ENCODE measurements around the gene FZD4.
A peak's percentile ranks its signal among the peaks of the same experiment; 100 is the strongest.
"Not testable (repeated sequence)": the region's sequence is repeated elsewhere in the genome, so short reads cannot be mapped to it uniquely, and the experiment has no call there.

Gene FZD4

DNA sequence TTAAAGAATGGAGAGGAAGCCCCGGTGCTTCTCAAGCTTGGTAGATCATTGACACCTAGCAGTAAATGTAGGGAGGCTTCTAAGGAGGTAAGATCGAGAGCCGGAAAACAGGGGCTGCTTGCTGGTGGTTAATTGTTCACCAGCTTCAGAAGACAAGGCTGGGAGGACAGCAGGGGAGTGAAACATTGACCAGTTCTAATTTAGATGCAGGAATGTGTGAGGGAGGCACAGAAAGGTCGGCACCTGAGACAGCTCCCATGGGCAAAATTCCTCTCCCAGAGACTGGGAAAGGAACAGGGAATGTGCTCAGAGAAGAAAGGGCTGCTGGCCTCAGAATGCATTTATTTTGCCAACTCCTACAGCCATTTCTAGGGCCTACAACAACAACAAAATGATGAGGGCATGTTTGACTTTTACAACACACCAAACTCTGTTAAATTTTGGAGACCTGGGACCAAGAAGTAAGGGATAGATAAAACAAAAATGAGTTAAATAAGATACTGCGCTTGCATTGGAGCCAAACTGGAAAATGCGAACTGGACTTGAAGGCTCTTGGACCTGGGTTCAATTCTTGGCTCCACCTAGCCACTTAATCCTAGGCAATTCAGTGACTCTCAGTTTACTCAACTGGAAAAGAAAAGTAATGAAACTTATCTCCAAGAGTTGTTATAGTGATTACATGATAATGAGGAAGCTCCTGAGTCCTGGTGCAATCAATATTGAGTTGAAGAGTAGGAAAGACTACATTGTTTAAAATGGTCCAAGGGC, 31.0 kb downstream of the FZD4 start:
- Histone ChIP-seq H3K36me3 (replicated peaks) (no peaks in the 10 kb centered on the region), H3K4me1 (no peaks in the 10 kb centered on the region), H3K27me3 (ENCODE audit: low read depth) (peaks cover 2% of the 10 kb centered on the region; the same call in 1 of the 2 replicates), H3K9me3 (no peaks in the 10 kb centered on the region), H3K4me3 (no peak overlapping the region)
- in situ Hi-C loops (cut with MboI; ENCODE audit: low sequenced_read_pairs): no loop called here
- DNase-seq (ENCODE audit: low spot score in 2 of 2): no peak

DNA sequence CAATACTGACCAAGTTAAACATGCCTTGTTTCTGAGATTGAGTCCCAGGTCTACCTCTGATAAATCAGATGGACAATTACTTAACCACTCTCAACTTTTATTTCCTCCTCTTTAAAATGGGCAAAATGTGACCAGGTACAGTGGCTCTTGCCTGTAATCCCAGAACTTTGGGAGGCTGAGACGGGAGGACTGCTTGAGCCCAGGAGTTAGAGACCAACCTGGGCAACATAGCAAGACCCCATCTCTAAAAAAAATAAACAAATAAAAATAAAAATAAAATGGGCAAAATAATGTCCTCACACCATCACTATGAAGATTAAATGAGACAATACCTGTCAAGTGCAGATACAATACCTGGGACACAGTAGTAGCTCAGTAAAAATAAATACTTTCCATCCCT, 33.0 kb downstream of the FZD4 start:
- Histone ChIP-seq H3K9me3 (no peaks in the 10 kb centered on the region), H3K4me3 (no peak overlapping the region), H3K36me3 (replicated peaks) (no peaks in the 10 kb centered on the region), H3K4me1 (no peaks in the 10 kb centered on the region), H3K27me3 (ENCODE audit: low read depth) (peaks cover 2% of the 10 kb centered on the region; the same call in 1 of the 2 replicates)
- DNase-seq (ENCODE audit: low spot score in 2 of 2): no peak
- in situ Hi-C loops (cut with MboI; ENCODE audit: low sequenced_read_pairs): no loop called here

- Histone ChIP-seq H3K27me3 (ENCODE audit: low read depth) (peaks cover 2% of the 10 kb centered on the region; the same call in 1 of the 2 replicates), H3K36me3 (replicated peaks) (no peaks in the 10 kb centered on the region), H3K4me1 (no peaks in the 10 kb centered on the region), H3K4me3 (no peak overlapping the region), H3K9me3 (no peaks in the 10 kb centered on the region)
- peak in 1 of 2 experiments; percentile 53 for DNase-seq (ENCODE audit: low spot score in 2 of 2)
- in situ Hi-C loops (cut with MboI; ENCODE audit: low sequenced_read_pairs): no loop called here
Measured at GRCh38 chr11:86919557-86920210, 35.5 kb downstream of the FZD4 start.

GRCh38 chr11:86918973-86919372, 36.2 kb downstream of the FZD4 start:
- Histone ChIP-seq H3K4me1 (no peaks in the 10 kb centered on the region), H3K27me3 (ENCODE audit: low read depth) (peaks cover 2% of the 10 kb centered on the region; the same call in 1 of the 2 replicates), H3K4me3 (no peak overlapping the region), H3K36me3 (replicated peaks) (no peaks in the 10 kb centered on the region), H3K9me3 (no peaks in the 10 kb centered on the region)
- in situ Hi-C loops (cut with MboI; ENCODE audit: low sequenced_read_pairs): no loop called here
- DNase-seq (ENCODE audit: low spot score in 2 of 2): no peak

GRCh38 chr11:86918496-86918895, 36.7 kb downstream of the FZD4 start:
- H3K4me3 ChIP-seq: no peak overlapping the region
- H3K36me3 ChIP-seq (replicated peaks): no peaks in the 10 kb centered on the region
- H3K9me3 ChIP-seq: no peaks in the 10 kb centered on the region
- no peak for DNase-seq (ENCODE audit: low spot score in 2 of 2)
- peaks cover 2% of the 10 kb centered on the region; the same call in 1 of the 2 replicates for H3K27me3 ChIP-seq (ENCODE audit: low read depth)
- no peaks in the 10 kb centered on the region for H3K4me1 ChIP-seq
- in situ Hi-C loops (cut with MboI; ENCODE audit: low sequenced_read_pairs): no loop called here

GRCh38 chr11:86917589-86917988, 37.6 kb downstream of the FZD4 start:
- no peaks in the 10 kb centered on the region for H3K4me1 ChIP-seq
- no peak for DNase-seq (ENCODE audit: low spot score in 2 of 2)
- no peaks in the 10 kb centered on the region for H3K9me3 ChIP-seq
- in situ Hi-C loops (cut with MboI; ENCODE audit: low sequenced_read_pairs): no loop called here
- H3K27me3 ChIP-seq (ENCODE audit: low read depth): 0 out of 2 replicates have a peak, but pooled peaks cover 2% of the 10 kb centered on the region
- no peaks in the 10 kb centered on the region for H3K36me3 ChIP-seq (replicated peaks)
- H3K4me3 ChIP-seq: no peak overlapping the region

DNA sequence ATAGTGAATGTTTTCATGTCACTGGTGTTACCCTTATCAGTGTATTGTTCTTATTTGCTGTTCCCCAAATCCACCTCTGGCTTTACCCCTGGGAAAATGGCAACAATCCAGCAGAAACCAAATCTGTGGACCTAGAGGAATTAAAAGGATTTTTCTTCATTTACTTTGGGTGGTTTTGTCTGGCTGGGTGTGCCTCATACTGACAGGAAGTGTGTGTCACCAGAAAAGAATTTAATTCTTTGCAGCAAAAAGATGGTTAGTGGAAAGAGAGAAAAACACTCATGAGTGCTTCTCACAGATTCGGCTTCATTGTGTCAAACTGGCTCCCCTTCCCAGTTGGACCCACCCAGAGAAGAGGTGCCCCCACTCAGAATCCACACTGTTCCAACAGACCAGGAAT, 38.9 kb downstream of the FZD4 start:
- in situ Hi-C loops (cut with MboI; ENCODE audit: low sequenced_read_pairs): no loop called here
- H3K9me3 ChIP-seq: no peaks in the 10 kb centered on the region
- no peak for DNase-seq (ENCODE audit: low spot score in 2 of 2)
- no peaks in the 10 kb centered on the region for H3K27me3 ChIP-seq (ENCODE audit: low read depth)
- H3K36me3 ChIP-seq (replicated peaks): no peaks in the 10 kb centered on the region
- H3K4me3 ChIP-seq: no peak overlapping the region
- H3K4me1 ChIP-seq: no peaks in the 10 kb centered on the region

- in situ Hi-C loops (cut with MboI; ENCODE audit: low sequenced_read_pairs); H3K36me3 ChIP-seq (replicated peaks); H3K4me1 ChIP-seq; H3K27me3 ChIP-seq (ENCODE audit: low read depth); H3K4me3 ChIP-seq; H3K9me3 ChIP-seq; DNase-seq (ENCODE audit: low spot score in 2 of 2): not testable (repeated sequence)
Measured at GRCh38 chr11:86915850-86916249, 39.3 kb downstream of the FZD4 start.

DNA sequence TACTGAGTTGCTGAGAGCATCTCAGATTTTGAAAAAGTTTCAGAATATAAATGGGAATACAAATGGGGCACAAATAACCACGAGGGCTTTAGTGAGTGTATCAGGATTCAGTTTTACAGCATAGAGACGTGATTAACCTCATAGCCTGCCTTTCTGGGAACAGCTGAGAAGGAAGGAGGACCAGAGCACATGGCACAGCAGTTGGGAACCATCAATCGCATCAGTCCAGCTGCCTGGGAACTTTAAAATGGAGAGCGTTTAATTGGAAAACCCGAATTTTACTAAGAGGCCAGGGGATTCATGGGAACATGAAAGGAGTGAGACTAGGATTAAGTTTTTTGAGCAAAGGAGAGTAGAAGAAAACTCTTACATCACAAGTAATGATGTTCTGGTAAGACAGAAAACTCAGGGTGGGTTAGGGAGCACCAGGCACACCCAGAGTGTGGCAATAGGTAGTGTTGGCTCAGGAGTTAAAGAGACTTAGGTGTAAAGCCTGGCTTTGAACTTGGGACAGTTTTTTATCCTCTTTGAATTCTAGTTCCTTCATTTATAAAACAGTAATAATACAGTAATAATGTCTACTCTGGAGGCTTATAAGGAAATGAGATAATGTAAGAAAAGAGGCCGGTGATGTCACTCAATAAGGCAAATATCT, 40.2 kb downstream of the FZD4 start:
- in situ Hi-C loops (cut with MboI; ENCODE audit: low sequenced_read_pairs): no loop called here
- H3K4me1 ChIP-seq: no peaks in the 10 kb centered on the region

DNA sequence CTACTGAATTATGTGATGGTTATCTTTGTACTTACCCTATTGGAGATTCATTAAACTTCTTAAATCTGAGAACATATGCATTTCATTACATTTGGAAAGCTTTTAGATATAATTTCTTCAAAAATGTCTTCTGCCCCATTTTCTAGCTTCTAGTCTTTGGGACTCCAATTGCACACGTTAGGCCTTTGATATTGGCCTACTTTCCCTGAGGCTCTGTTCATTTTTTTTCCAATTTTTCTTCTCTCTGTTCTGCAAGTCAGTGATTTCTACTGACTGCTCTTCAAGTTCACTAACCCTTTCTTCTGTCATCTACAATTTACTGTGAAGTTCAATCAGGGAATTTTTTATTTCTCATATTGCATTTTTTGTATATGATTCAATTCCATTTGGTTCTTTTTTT, 43.0 kb downstream of the FZD4 start:
- Histone ChIP-seq H3K27me3 (ENCODE audit: low read depth) (peaks cover 6% of the 10 kb centered on the region; the same call in 1 of the 2 replicates), H3K9me3 (no peaks in the 10 kb centered on the region), H3K36me3 (replicated peaks) (no peaks in the 10 kb centered on the region), H3K4me1 (no peaks in the 10 kb centered on the region), H3K4me3 (no peak overlapping the region)
- DNase-seq (ENCODE audit: low spot score in 2 of 2): no peak
- in situ Hi-C loops (cut with MboI; ENCODE audit: low sequenced_read_pairs): no loop called here

More for the DNA sequence above, 40.2 kb downstream of the FZD4 start:
- Histone ChIP-seq H3K27me3 (ENCODE audit: low read depth) (peaks cover 6% of the 10 kb centered on the region; the same call in 1 of the 2 replicates), H3K4me3 (no peak overlapping the region), H3K36me3 (replicated peaks) (no peaks in the 10 kb centered on the region), H3K9me3 (no peaks in the 10 kb centered on the region)
- DNase-seq (ENCODE audit: low spot score in 2 of 2): no peak

DNA sequence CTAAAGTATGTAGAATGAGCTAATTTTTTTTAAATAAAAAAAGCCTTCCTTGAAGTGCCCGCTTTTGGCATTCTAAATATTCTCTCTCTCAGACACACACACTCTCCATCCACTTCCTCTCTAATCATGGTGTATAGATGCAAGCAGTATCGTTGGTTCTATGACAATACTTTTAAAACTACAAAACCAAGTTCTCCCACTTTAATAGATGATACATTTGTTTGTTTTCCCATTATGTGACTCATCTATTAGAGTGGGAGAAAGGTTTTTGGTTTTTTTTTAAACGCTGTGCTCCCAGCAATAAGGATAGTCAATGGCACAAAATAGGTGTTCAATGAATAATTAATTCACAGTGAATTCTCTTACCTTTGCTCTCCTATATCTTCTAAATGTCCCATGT, 44.6 kb downstream of the FZD4 start:
- Histone ChIP-seq H3K27me3 (ENCODE audit: low read depth) (peaks cover 6% of the 10 kb centered on the region; the same call in 1 of the 2 replicates), H3K4me3 (no peak overlapping the region), H3K4me1 (no peaks in the 10 kb centered on the region), H3K9me3 (no peaks in the 10 kb centered on the region), H3K36me3 (replicated peaks) (no peaks in the 10 kb centered on the region)
- in situ Hi-C loops (cut with MboI; ENCODE audit: low sequenced_read_pairs): no loop called here
- no peak for DNase-seq (ENCODE audit: low spot score in 2 of 2)

DNA sequence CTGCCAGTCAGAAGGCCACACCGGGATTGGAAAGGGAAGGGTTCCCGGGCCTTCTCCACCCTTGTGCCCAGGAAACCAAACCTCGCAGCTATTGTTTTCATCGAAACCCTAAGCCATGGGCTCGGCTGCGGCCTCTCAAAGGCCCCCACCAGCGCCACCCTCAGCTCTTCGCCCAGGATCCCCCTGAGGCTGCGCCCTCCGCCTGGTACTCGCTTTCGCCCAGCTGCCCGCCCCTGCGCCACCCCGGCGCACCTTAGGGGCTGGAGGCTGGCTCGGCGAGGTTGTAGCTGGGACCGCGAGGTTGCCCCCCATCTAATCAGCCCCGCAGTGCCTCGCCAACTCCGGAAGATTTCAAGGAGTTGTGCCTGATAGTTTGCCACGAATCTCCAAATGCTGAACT, 49.0 kb downstream of the FZD4 start:
- Histone ChIP-seq H3K4me3 (no peak overlapping the region), H3K9me3 (no peaks in the 10 kb centered on the region), H3K4me1 (no peaks in the 10 kb centered on the region), H3K36me3 (replicated peaks) (no peaks in the 10 kb centered on the region), H3K27me3 (ENCODE audit: low read depth) (peaks cover 14% of the 10 kb centered on the region)
- no peak for DNase-seq (ENCODE audit: low spot score in 2 of 2)
- in situ Hi-C loops (cut with MboI; ENCODE audit: low sequenced_read_pairs): no loop called here

DNA sequence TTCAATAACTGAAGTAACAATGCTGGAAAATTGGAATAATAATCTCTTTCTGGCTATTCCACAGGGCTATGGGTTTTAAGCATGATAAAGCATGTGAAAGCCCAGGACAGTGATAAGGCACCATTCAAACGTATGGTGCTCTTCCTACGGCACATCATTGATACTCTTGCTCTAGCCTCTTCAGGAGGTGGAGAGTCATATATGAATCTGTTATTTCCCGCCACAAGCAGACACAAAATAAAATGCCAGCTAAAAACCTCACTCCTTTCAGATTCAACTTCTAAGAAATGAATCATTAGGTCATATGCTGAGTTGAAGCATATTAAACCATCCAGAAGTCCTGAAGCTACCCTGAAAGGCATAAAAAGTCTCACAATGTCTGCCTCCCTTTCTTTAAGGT, 49.9 kb downstream of the FZD4 start:
- no peaks in the 10 kb centered on the region for H3K9me3 ChIP-seq
- in situ Hi-C loops (cut with MboI; ENCODE audit: low sequenced_read_pairs): no loop called here
- DNase-seq (ENCODE audit: low spot score in 2 of 2): no peak
- H3K4me3 ChIP-seq: no peak overlapping the region
- peaks cover 14% of the 10 kb centered on the region for H3K27me3 ChIP-seq (ENCODE audit: low read depth)
- H3K36me3 ChIP-seq (replicated peaks): no peaks in the 10 kb centered on the region
- H3K4me1 ChIP-seq: no peaks in the 10 kb centered on the region

DNA sequence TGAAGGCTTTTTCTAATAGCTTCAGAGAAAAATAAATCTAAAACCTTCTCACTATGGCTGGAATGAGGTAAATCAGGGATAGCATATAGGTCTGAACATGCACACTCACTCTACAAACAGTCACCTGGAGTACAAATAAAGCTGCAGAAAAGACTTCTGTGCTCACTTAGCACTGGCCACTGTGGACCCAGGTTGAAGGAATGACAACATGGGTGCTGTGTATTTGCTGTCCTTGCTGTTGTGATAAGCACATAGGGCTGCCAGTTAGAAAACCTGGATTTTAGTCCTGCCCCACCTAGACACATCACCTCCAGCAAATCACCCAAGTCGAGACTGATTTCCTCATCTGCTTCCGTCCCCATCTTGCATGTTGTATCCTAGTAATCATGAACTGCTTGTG, 51.2 kb downstream of the FZD4 start:
- Histone ChIP-seq H3K36me3 (replicated peaks) (no peaks in the 10 kb centered on the region), H3K27me3 (ENCODE audit: low read depth) (peaks cover 11% of the 10 kb centered on the region), H3K4me1 (no peaks in the 10 kb centered on the region), H3K4me3 (no peak overlapping the region), H3K9me3 (no peaks in the 10 kb centered on the region)
- in situ Hi-C loops (cut with MboI; ENCODE audit: low sequenced_read_pairs): no loop called here
- no peak for DNase-seq (ENCODE audit: low spot score in 2 of 2)

Measured in HAP-1 (cell line).